ENCODE data around the gene ULK4.
"Not testable (repeated sequence)": the region's sequence is repeated elsewhere in the genome, so short reads cannot be mapped to it uniquely, and the experiment has no call there.

ULK4 gene

DNA sequence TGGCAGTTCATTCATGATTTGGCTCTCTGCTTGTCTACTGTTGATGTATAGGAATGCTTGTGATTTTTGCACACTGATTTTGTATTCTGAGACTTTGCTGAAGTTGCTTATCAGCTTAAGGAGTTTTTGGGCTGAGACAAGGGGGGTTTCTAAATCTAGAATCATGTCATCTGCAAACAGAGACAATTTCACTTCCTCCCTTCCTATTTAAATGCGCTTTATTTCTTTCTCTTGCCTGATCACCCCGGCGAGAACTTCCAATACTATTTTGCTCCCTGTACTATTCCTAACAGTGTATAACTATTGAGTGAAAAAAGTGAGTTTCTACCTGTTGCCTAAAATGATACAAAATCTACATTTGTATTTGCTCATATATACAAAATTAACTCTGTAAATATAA lies 128.3 kb downstream of the ULK4 start:
- Histone ChIP-seq H3K9ac (ENCODE audit: low read depth, low read length) (no peak overlapping the region), H3K36me3 (ENCODE audit: insufficient read depth, low read length) (no peaks in the 10 kb centered on the region), H3K4me1 (ENCODE audit: insufficient read depth, low read length) (no peaks in the 10 kb centered on the region), H3K9me3 (ENCODE audit: control insufficient read depth, insufficient read depth, low read length) (no peaks in the 10 kb centered on the region; the same call in 1 of the 2 replicates)

DNA sequence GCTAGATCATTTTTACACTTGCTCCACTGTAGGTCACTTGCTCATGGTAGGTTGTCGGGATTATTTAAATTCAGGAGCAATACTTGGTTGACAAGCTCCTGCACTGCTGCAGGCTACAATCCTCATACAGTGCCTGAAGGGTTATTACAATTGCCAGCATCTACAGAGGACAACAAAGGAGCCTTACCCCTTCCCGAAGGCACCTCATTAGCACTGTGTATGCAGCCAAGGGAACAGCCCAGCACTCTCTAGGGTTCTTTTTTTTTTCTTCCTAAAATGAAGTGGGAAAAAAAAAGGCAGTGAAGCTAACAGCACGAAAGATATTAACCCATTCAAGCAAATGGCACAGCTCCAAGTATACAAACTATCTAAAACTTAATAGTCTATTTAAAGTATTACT lies 142.7 kb downstream of the ULK4 start:
- Histone ChIP-seq H3K9me3 (ENCODE audit: control insufficient read depth, insufficient read depth, low read length) (peaks cover 6% of the 10 kb centered on the region; the same call in 1 of the 2 replicates), H3K36me3 (ENCODE audit: insufficient read depth, low read length) (no peaks in the 10 kb centered on the region), H3K4me1 (ENCODE audit: insufficient read depth, low read length) (no peaks in the 10 kb centered on the region), H3K9ac (ENCODE audit: low read depth, low read length) (no peak overlapping the region)

DNA sequence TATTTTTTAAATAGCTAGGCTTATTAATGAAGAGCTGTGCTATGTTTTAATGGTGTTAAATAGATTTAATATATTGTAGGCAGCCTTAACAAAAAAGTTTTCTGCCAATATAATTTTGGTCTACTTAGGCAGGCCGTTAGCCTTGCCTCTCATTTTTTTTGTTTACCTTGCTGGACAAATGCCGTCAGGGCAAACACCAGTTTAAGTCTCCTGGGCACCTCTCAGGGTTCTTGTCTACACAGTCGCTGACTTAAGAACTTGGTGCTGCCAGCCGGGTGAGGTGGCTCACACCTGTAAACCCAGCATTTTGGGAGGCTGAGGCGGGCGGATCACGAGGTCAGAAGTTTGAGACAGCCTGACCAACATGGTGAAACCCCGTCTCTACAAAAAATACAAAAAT lies 153.3 kb downstream of the ULK4 start:
- Histone ChIP-seq H3K9me3 (ENCODE audit: control insufficient read depth, insufficient read depth, low read length) (no peaks in the 10 kb centered on the region), H3K4me1 (ENCODE audit: insufficient read depth, low read length) (no peaks in the 10 kb centered on the region), H3K36me3 (ENCODE audit: insufficient read depth, low read length) (no peaks in the 10 kb centered on the region), H3K9ac (ENCODE audit: low read depth, low read length) (no peak overlapping the region)

DNA sequence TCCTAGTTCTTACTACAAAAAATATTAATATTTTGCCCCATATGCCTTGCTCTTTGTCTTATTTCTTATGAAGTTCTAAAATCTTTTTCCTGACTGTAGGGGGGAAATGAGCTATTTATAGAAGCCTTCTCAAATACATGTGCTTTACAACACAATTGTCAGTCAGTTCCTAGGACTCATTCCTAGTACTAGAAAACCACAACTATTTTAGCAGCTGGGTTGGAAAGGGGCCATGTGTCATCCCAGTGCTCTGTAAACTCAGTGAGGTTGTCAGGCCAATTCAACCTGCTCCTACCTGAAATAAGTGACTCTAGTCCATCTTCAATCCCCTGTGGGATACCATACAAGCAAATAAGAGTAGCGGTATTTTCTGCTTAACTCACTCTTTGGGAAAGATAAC lies 153.8 kb downstream of the ULK4 start:
- Histone ChIP-seq H3K36me3 (ENCODE audit: insufficient read depth, low read length) (no peaks in the 10 kb centered on the region), H3K9me3 (ENCODE audit: control insufficient read depth, insufficient read depth, low read length) (no peaks in the 10 kb centered on the region), H3K9ac (ENCODE audit: low read depth, low read length) (no peak overlapping the region), H3K4me1 (ENCODE audit: insufficient read depth, low read length) (no peaks in the 10 kb centered on the region)

DNA sequence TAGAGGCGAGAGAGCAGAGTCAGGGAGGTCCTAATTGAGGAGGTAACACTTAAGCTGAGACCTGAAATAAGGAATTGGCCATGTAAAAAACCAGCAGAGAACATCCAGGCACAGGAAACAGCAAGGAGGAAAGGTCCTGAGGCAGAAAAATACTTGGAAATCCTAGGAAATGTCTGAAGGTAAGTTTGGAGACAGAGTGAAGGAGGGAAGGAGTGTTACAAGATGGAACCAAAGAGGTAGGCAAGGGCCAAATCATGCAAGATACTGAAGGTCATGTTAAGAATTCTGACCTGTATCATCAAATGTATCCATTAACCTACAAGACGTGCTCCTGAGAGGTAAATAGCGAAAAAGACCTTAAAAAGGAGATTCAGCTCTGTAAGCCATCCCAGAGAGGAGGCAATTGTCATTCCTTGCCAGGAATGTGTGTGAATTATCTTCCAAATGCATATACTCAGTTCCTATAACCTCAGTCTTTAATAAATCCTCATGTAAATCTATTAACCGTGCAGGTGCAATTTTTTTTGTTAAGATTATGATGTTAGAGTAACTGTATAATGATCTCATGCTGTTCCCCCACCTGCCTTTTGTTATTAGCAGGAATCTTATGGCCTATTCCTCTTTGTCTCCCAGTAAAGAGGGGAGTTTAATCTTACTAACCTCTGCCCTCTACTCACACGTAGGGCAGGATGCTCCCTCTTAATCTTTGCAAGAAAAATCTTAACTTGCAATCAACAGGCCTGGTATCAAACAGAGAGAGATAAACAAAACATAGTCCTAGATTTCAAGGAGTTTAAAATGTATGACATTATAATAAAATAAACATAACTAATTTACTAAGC lies 166.9 kb downstream of the ULK4 start:
- Histone ChIP-seq H3K9ac (ENCODE audit: low read depth, low read length) (no peak overlapping the region), H3K4me1 (ENCODE audit: insufficient read depth, low read length) (no peaks in the 10 kb centered on the region), H3K9me3 (ENCODE audit: control insufficient read depth, insufficient read depth, low read length) (no peaks in the 10 kb centered on the region), H3K36me3 (ENCODE audit: insufficient read depth, low read length) (no peaks in the 10 kb centered on the region)

DNA sequence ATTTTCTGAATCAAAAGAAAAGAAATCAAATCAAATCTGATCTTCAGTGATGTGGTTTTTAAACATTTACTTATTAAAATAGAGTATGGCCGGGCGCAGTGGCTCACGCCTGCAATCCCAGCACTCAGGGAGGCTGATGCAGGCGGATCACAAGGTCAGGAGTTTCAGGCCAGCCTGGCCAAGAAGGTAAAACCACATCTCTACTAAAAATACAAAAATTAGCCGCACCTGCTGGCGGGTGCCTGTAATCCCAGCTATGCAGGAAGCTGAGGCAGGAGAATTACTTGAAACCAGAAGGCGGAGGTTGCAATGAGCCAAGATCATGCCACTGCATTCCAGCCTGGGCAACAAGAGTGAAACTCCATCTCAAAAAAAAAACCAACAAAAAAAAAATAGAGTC lies 169.1 kb downstream of the ULK4 start:
- no peaks in the 10 kb centered on the region for H3K4me1 ChIP-seq (ENCODE audit: insufficient read depth, low read length)
- H3K36me3 ChIP-seq (ENCODE audit: insufficient read depth, low read length), result no peaks in the 10 kb centered on the region
- H3K9me3 ChIP-seq (ENCODE audit: control insufficient read depth, insufficient read depth, low read length), result no peaks in the 10 kb centered on the region
- no peak overlapping the region for H3K9ac ChIP-seq (ENCODE audit: low read depth, low read length)

DNA sequence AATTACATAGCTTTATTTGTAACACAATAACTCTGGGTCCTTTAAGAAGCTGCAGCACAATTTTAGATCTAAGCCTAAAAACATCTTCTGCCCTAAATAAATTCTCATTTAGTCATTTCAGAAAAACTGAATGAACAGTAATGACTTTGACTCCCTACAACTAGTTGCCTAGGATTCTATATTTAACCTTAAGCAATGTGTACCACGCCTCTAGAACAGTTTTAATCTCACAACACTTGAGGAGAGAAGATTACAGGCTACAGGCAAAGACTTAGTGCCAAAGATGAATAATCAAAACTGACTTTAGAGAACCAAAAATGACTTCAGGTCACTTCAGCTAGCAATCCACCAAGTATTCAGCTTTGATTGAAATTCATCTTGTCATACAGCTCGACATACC lies 192.8 kb downstream of the ULK4 start:
- no peaks in the 10 kb centered on the region for H3K36me3 ChIP-seq (ENCODE audit: insufficient read depth, low read length)
- H3K4me1 ChIP-seq (ENCODE audit: insufficient read depth, low read length), result no peaks in the 10 kb centered on the region
- no peak overlapping the region for H3K9ac ChIP-seq (ENCODE audit: low read depth, low read length)
- no peaks in the 10 kb centered on the region for H3K9me3 ChIP-seq (ENCODE audit: control insufficient read depth, insufficient read depth, low read length)

DNA sequence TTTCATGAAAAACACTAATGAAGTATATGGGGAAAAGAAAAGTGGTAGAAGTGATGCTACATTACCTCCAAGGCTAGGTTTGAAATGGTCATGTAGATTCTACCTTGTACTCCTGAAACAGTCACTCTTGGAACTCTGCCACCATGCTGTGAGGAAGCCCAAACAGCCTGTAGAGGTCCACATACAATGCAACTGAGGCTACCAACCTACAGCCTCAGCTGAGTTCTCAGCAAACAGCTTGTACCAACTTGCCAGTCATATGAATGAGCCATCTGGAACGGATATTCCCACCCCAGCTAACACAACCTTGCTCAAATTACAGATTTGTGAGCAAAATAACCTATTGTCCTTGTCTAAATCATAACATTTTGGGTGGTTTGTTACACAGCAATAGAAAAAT lies 193.5 kb downstream of the ULK4 start:
- Histone ChIP-seq H3K36me3 (ENCODE audit: insufficient read depth, low read length) (no peaks in the 10 kb centered on the region), H3K4me1 (ENCODE audit: insufficient read depth, low read length) (no peaks in the 10 kb centered on the region), H3K9me3 (ENCODE audit: control insufficient read depth, insufficient read depth, low read length) (no peaks in the 10 kb centered on the region), H3K9ac (ENCODE audit: low read depth, low read length) (no peak overlapping the region)

DNA sequence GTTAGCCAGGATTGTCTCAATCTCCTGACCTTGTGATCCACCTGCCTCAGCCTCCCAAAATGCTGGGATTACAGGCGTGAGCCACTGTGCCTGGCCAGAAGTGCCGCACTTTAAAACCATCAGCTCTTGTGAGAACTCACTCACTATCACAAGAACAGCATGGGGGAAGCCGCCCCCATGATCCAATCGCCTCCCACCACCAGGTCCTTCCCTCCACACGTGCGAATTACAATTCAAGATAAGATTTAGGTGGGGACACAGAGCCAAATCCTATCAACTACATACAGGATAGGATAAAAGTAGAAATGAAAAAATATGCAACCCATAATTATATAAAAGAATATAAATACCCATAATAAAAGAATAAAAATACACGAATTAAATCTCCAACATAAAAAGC lies 199.0 kb downstream of the ULK4 start:
- H3K9me3 ChIP-seq (ENCODE audit: control insufficient read depth, insufficient read depth, low read length); H3K4me1 ChIP-seq (ENCODE audit: insufficient read depth, low read length); H3K9ac ChIP-seq (ENCODE audit: low read depth, low read length); H3K36me3 ChIP-seq (ENCODE audit: insufficient read depth, low read length): not testable (repeated sequence)

DNA sequence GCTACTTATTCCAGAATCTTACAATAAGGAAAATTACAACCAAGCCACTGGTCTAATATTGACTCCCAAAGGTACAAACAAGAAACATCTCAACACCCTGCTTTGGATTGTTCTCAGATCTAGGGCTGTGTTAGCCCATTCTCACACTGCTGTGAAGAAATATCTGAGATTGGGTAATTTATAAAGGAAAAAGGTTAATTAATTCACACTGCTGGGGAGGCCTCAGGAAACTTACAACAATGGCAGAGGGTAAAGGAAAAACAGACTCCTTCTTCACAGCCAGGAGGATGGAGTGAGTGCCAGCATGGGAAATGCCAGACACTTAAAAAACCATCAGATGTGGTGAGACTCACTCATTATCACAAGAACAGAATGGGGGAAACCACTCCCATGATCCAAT lies 208.3 kb downstream of the ULK4 start:
- no peak overlapping the region for H3K9ac ChIP-seq (ENCODE audit: low read depth, low read length)
- no peaks in the 10 kb centered on the region for H3K9me3 ChIP-seq (ENCODE audit: control insufficient read depth, insufficient read depth, low read length)
- no peaks in the 10 kb centered on the region for H3K4me1 ChIP-seq (ENCODE audit: insufficient read depth, low read length)
- no peaks in the 10 kb centered on the region for H3K36me3 ChIP-seq (ENCODE audit: insufficient read depth, low read length)

DNA sequence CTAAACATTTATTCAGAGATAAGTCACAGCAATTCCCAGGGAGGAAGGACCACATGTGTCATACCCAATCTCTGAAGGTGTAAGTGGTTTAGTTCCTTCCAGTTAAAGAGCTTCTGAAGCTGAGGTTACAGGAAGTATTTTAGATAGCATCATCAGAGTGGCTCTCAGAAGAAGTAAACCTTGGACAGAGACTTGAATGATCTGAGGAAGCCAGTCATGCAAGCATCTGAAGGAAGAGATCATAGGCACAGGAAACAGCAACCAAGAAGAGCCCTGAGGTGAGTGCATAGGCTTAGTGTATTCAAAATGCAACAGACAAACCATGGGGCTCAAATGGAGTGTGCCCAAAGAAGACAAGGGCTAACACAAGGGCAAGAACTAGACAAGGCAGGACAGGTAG lies 210.3 kb downstream of the ULK4 start:
- no peak overlapping the region for H3K9ac ChIP-seq (ENCODE audit: low read depth, low read length)
- H3K4me1 ChIP-seq (ENCODE audit: insufficient read depth, low read length), result no peaks in the 10 kb centered on the region
- H3K9me3 ChIP-seq (ENCODE audit: control insufficient read depth, insufficient read depth, low read length), result no peaks in the 10 kb centered on the region
- H3K36me3 ChIP-seq (ENCODE audit: insufficient read depth, low read length), result no peaks in the 10 kb centered on the region

DNA sequence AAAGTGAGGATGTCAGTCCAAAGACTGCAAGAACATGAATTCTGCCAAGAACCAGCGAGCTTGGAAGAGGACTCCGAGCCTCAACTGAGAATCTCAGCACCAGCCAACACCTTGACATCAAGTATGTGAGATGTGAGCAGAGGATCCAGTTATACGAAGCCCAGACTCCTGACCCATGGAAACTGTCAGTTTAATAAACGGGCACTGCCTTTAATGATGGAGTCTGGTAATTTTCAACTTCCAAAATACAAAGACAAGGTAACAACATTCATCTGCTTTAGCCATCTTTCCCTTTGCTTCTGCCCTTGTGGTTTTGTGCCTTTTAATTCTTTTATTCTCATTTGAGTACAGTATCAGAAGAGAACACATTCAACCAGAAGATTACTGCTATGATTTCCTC lies 211.9 kb downstream of the ULK4 start:
- Histone ChIP-seq H3K9ac (ENCODE audit: low read depth, low read length) (no peak overlapping the region), H3K36me3 (ENCODE audit: insufficient read depth, low read length) (no peaks in the 10 kb centered on the region), H3K4me1 (ENCODE audit: insufficient read depth, low read length) (no peaks in the 10 kb centered on the region), H3K9me3 (ENCODE audit: control insufficient read depth, insufficient read depth, low read length) (no peaks in the 10 kb centered on the region)

DNA sequence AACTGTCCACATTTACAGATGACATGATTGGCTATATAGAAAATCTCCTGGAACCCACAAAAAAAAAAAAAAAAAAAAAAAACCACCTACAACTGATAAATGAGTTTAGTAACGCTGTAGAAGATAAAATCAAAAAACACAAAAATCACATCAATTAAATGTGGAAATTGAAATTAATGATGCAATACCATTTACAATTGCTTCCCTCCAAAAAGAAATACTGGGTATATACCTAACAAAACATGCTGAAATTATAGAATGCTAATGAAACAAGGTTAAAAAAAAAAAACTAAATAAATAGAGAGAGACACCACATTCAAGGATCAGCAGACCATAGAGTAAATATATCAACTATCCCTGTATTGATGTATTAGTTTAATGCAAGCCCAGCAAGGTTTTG lies 215.7 kb downstream of the ULK4 start:
- Histone ChIP-seq H3K9me3 (ENCODE audit: control insufficient read depth, insufficient read depth, low read length) (no peaks in the 10 kb centered on the region), H3K4me1 (ENCODE audit: insufficient read depth, low read length) (no peaks in the 10 kb centered on the region), H3K36me3 (ENCODE audit: insufficient read depth, low read length) (no peaks in the 10 kb centered on the region), H3K9ac (ENCODE audit: low read depth, low read length) (no peak overlapping the region)

DNA sequence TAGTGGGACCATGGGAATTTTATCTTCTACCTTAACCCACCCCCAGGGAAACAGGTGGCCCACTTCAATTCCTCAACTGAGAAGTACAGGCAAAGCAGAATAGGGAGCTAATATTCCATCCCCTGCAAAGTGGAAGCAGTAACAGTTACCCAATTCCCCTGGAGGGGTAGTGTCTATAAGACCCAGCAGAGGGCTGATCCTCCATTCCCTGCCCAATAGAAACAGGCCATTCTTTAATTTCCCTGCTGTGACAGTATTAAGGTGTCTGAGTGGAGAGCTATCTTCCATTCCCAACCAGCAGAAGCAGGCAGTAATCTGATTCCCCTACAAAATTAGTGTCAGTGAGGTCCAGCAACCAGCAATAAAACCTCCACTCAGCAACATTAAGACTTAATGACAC lies 219.8 kb downstream of the ULK4 start:
- Histone ChIP-seq H3K9me3 (ENCODE audit: control insufficient read depth, insufficient read depth, low read length) (no peaks in the 10 kb centered on the region), H3K9ac (ENCODE audit: low read depth, low read length) (no peak overlapping the region), H3K4me1 (ENCODE audit: insufficient read depth, low read length) (peaks cover 5% of the 10 kb centered on the region; the same call in 1 of the 2 replicates), H3K36me3 (ENCODE audit: insufficient read depth, low read length) (no peaks in the 10 kb centered on the region)

DNA sequence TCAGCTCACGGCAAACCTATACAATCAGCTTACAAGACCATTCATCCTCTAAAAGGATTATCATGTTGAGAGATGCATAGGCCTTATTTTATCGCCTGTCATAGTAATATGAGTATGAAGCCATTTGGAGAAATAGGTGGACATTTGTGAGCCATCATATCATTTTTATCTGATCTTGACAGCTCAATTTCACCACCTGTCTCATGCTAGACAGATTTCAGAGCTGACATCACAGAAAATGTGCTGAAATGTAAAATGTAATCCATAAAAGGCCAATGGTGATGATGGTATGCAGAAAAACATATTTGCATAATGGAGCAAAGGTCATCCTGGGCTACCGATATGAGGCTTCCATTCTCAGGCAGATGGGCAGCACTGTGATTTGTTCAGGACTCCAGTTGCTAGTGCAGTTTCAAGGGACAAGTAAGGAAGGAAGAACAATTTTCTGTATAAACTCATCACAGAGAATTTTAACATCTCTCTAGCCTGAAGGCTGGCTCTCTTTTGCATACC lies 221.5 kb downstream of the ULK4 start:
- no peaks in the 10 kb centered on the region for H3K9me3 ChIP-seq (ENCODE audit: control insufficient read depth, insufficient read depth, low read length)

More for the DNA sequence above, 221.5 kb downstream of the ULK4 start:
- Histone ChIP-seq H3K9ac (ENCODE audit: low read depth, low read length) (no peak overlapping the region), H3K36me3 (ENCODE audit: insufficient read depth, low read length) (no peaks in the 10 kb centered on the region), H3K4me1 (ENCODE audit: insufficient read depth, low read length) (peaks cover 5% of the 10 kb centered on the region; the same call in 1 of the 2 replicates)
